HG03196 (cell line): ENCODE data around the gene VWA3B.

Experiments used
- ATAC-seq: cut with Tn5 transposase; IDR thresholded peaks from one replicate; pipeline ENCODE4 v1.9.1; 2021; ENCODE audit not compliant: unreplicated experiment

Gene VWA3B

GRCh38 chr2:98167916-98168315 lies 80.9 kb downstream of the VWA3B start:
- no peak for ATAC-seq

- ATAC-seq = no peak
Observed at GRCh38 chr2:98170076-98170475, 83.1 kb downstream of the VWA3B start.

GRCh38 chr2:98172150-98172765 lies 85.3 kb downstream of the VWA3B start:
- no peak for ATAC-seq

GRCh38 chr2:98172951-98173350 lies 86.0 kb downstream of the VWA3B start:
- no peak for ATAC-seq

GRCh38 chr2:98175811-98176210 lies 88.8 kb downstream of the VWA3B start:
- no peak for ATAC-seq

GRCh38 chr2:98177286-98177685 lies 90.3 kb downstream of the VWA3B start:
- no peak for ATAC-seq

GRCh38 chr2:98177986-98178385 lies 91.0 kb downstream of the VWA3B start:
- no peak for ATAC-seq

- no peak for ATAC-seq
Observed at GRCh38 chr2:98180456-98180855, 93.5 kb downstream of the VWA3B start.

- ATAC-seq = no peak
Observed at GRCh38 chr2:98181346-98181745, 94.4 kb downstream of the VWA3B start.

- ATAC-seq = no peak
Observed at GRCh38 chr2:98185801-98186200, 98.8 kb downstream of the VWA3B start.

- no peak for ATAC-seq
Observed at GRCh38 chr2:98187194-98187593, 100.2 kb downstream of the VWA3B start.

- no peak for ATAC-seq
Observed at GRCh38 chr2:98188351-98189046, 101.5 kb downstream of the VWA3B start.

GRCh38 chr2:98191883-98192282 lies 104.9 kb downstream of the VWA3B start:
- ATAC-seq = no peak

GRCh38 chr2:98201576-98201975 lies 114.6 kb downstream of the VWA3B start:
- ATAC-seq = no peak

GRCh38 chr2:98205889-98206288 lies 118.9 kb downstream of the VWA3B start:
- ATAC-seq = no peak

GRCh38 chr2:98212092-98213000 lies 125.4 kb downstream of the VWA3B start:
- ATAC-seq = no peak

GRCh38 chr2:98216616-98217015 lies 129.6 kb downstream of the VWA3B start:
- ATAC-seq = no peak

- no peak for ATAC-seq
Observed at GRCh38 chr2:98219152-98219551, 132.2 kb downstream of the VWA3B start.

GRCh38 chr2:98233941-98234340 lies 147.0 kb downstream of the VWA3B start:
- ATAC-seq = no peak

GRCh38 chr2:98234776-98235175 lies 147.8 kb downstream of the VWA3B start:
- no peak for ATAC-seq

- ATAC-seq = no peak
Observed at GRCh38 chr2:98236935-98237334, 150.0 kb downstream of the VWA3B start.
